Measurements from ENCODE around the gene KRTAP10-12. TPM values are rescaled to one million over a fixed set of nuclear protein-coding genes. Genes with fewer than 3 reads are reported as not detected.

Gene KRTAP10-12
- total RNA-seq, 1 donor from 2014 or later, result not detected

DNA sequence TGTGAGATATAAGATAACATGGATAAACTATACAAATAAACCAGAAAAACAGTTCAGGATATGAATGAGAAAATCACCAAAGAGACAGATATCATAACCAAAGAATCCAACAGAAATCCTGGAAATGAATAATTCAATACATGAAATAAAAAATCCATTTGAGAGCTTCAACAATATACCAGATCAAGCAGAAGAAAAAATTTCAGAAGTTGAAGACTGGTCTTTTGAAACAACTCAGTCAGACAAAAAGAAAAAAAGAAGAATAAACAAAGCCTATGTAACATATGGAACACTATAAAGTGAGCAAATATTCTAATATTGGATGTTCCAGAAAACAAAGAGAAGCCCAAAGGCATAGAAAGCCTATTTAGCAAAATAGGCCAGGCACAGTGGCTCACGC lies 25.1 kb upstream of the KRTAP10-12 start:
- Mint-ChIP-seq H3K27ac (no peak overlapping the region), H3K4me3 (no peak overlapping the region), H3K36me3 (peaks cover 2% of the 10 kb centered on the region), H3K4me1 (no peaks in the 10 kb centered on the region), H3K9me3 (peaks cover 47% of the 10 kb centered on the region), H3K27me3 (ENCODE audit: insufficient read depth, low read depth) (peaks cover 10% of the 10 kb centered on the region)
- H3K27ac ChIP-seq, result no peak overlapping the region
- no peak overlapping the region for H3K4me2 ChIP-seq
- no peaks in the 10 kb centered on the region for H3K27me3 ChIP-seq
- H3K79me2 ChIP-seq (ENCODE audit: low read depth), result no peaks in the 10 kb centered on the region
- H3K4me1 ChIP-seq, result no peaks in the 10 kb centered on the region
- no peaks in the 10 kb centered on the region for H3K36me3 ChIP-seq
- H3F3A ChIP-seq (ENCODE audit: low read depth), result no peaks in the 10 kb centered on the region
- H2AFZ ChIP-seq (replicated peaks), result no peak overlapping the region
- TF ChIP-seq EZH2 (IDR thresholded peaks at IDR 0.05) (no peak), EZH2phosphoT487 (IDR thresholded peaks at IDR 0.05) (no peak), CTCF (IDR thresholded peaks at IDR 0.05) (no peak)
- H3K9me3 ChIP-seq (ENCODE audit: low read depth), result peaks cover 6% of the 10 kb centered on the region
- no peak for DNase-seq (ENCODE audit: low spot score)
- no peak overlapping the region for H3K9ac ChIP-seq
- no peak overlapping the region for H3K4me3 ChIP-seq
- H4K20me1 ChIP-seq (ENCODE audit: low read depth), result no peaks in the 10 kb centered on the region

- no peak for TF ChIP-seq CTCF (IDR thresholded peaks at IDR 0.05)
- TF ChIP-seq EZH2phosphoT487 (IDR thresholded peaks at IDR 0.05), result no peak
- TF ChIP-seq EZH2 (IDR thresholded peaks at IDR 0.05), result no peak
These were observed 19.1 kb upstream of the KRTAP10-12 start for GRCh38 chr21:44677881-44678280.

GRCh38 chr21:44681152-44681551 lies 15.8 kb upstream of the KRTAP10-12 start:
- Histone ChIP-seq H3K27ac (no peak overlapping the region), H3K27me3 (peaks cover 5% of the 10 kb centered on the region), H4K20me1 (ENCODE audit: low read depth) (no peaks in the 10 kb centered on the region), H3K9me3 (ENCODE audit: low read depth) (no peaks in the 10 kb centered on the region), H3K9ac (no peak overlapping the region), H2AFZ (replicated peaks) (no peak overlapping the region), H3K4me3 (no peak overlapping the region), H3F3A (ENCODE audit: low read depth) (no peaks in the 10 kb centered on the region), H3K4me2 (no peak overlapping the region), H3K4me1 (peaks cover 2% of the 10 kb centered on the region), H3K36me3 (no peaks in the 10 kb centered on the region), H3K79me2 (ENCODE audit: low read depth) (no peaks in the 10 kb centered on the region)
- H3K4me3 Mint-ChIP-seq, result no peak overlapping the region
- H3K9me3 Mint-ChIP-seq, result peaks cover 7% of the 10 kb centered on the region
- TF ChIP-seq CTCF (IDR thresholded peaks at IDR 0.05), result no peak
- no peak for TF ChIP-seq EZH2 (IDR thresholded peaks at IDR 0.05)
- no peaks in the 10 kb centered on the region for H3K36me3 Mint-ChIP-seq
- no peak overlapping the region for H3K27ac Mint-ChIP-seq
- H3K4me1 Mint-ChIP-seq, result peaks cover 5% of the 10 kb centered on the region
- H3K27me3 Mint-ChIP-seq (ENCODE audit: insufficient read depth, low read depth), result peaks cover 13% of the 10 kb centered on the region
- DNase-seq (ENCODE audit: low spot score), result no peak

More at GRCh38 chr21:44677881-44678280, 19.1 kb upstream of the KRTAP10-12 start:
- Histone ChIP-seq H2AFZ (replicated peaks) (no peak overlapping the region), H3K36me3 (no peaks in the 10 kb centered on the region), H3K4me1 (no peaks in the 10 kb centered on the region), H3K4me3 (no peak overlapping the region), H3K9ac (no peak overlapping the region), H3F3A (ENCODE audit: low read depth) (no peaks in the 10 kb centered on the region), H3K27me3 (no peaks in the 10 kb centered on the region), H3K27ac (no peak overlapping the region), H3K79me2 (ENCODE audit: low read depth) (no peaks in the 10 kb centered on the region), H4K20me1 (ENCODE audit: low read depth) (no peaks in the 10 kb centered on the region), H3K9me3 (ENCODE audit: low read depth) (no peaks in the 10 kb centered on the region), H3K4me2 (no peak overlapping the region)
- DNase-seq (ENCODE audit: low spot score), result no peak
- Mint-ChIP-seq H3K4me1 (no peaks in the 10 kb centered on the region), H3K9me3 (peaks cover 12% of the 10 kb centered on the region), H3K27ac (no peak overlapping the region), H3K36me3 (peaks cover 2% of the 10 kb centered on the region), H3K4me3 (no peak overlapping the region), H3K27me3 (ENCODE audit: insufficient read depth, low read depth) (peaks cover 11% of the 10 kb centered on the region)

Data from neural progenitor cell (in vitro differentiated cells).